Upper lobe of left lung (tissue), 6 donors: Measurements from ENCODE around the gene HEPN1. TPM values are rescaled to one million over a fixed set of nuclear protein-coding genes. Genes with fewer than 3 reads are reported as not detected.

Source experiments
- ATAC-seq, 2 donors: fragments of 200-7000 bp; cut with Tn5 transposase; one replicate each; pipeline ENCODE4 v1.9.1; 2022; ENCODE audit warnings: mild to moderate bottlenecking in 2 of 2, moderate library complexity in 2 of 2; ENCODE audit not compliant: low FRiP score in 2 of 2
- DNase-seq, 2 donors: peaks; one replicate each; pipeline ENCODE4 v3.0.0-alpha.2; 2019 to 2020
- H3K27ac ChIP-seq, 4 donors: fragments of 200-600 bp; sonication (generic); one replicate each; pipeline ENCODE4 v1.5.1; 2016 to 2019
- H3K27me3 ChIP-seq, 4 donors: fragments of 200-600 bp; sonication (generic); one replicate each; pipeline ENCODE4 v1.5.1; 2017 to 2019
- H3K36me3 ChIP-seq, 4 donors: fragments of 200-600 bp; sonication (generic); one replicate each; pipeline ENCODE4 v1.5.1; 2016 to 2019
- H3K4me1 ChIP-seq, 4 donors: fragments of 200-600 bp; sonication (generic); one replicate each; pipeline ENCODE4 v1.5.1; 2018 to 2019
- H3K4me3 ChIP-seq, 4 donors: fragments of 200-600 bp; sonication (generic); one replicate each; pipeline ENCODE4 v1.5.1; 2017 to 2019; ENCODE audit warnings: mild to moderate bottlenecking in 2 of 4, moderate library complexity in 1 of 4
- H3K9me3 ChIP-seq, 4 donors: fragments of 200-600 bp; sonication (generic); one replicate each; pipeline ENCODE4 v1.5.1; 2018 to 2019
- EP300 ChIP-seq, 4 donors: sonication (generic); formaldehyde crosslinking; IDR thresholded peaks; one replicate each; pipeline ENCODE4 v1.5.1; 2017; ENCODE audit warnings: antibody characterized with exemption in 4 of 4, control low read depth in 2 of 4
- POLR2A ChIP-seq, 4 donors: fragments of 450-650 bp; IDR thresholded peaks; one replicate each; pipeline ENCODE4 v1.5.1; 2016 to 2017; ENCODE audit warnings: antibody characterized with exemption in 4 of 4, mild to moderate bottlenecking in 2 of 4
- POLR2AphosphoS5 ChIP-seq, 2 donors: sonication (generic); formaldehyde crosslinking; IDR thresholded peaks; one replicate each; pipeline ENCODE4 v1.5.1; 2017; ENCODE audit warnings: antibody characterized with exemption in 2 of 2
- WGBS, 2 donors: methylation state at CpG; one replicate each; pipeline ENCODE4 v1.1.5; 2017 to 2018; 5-methylcytosine and 5-hydroxymethylcytosine counted together
- total RNA-seq, 6 donors: library from RNA; depleted of rRNA in 4 of 6; stranded (reverse); fragments of >200 nt in 4 of 6; gene quantifications; one replicate each; pipeline versions ENCODE4 v1.1.0 to v1.2.1, GENCODE V29; 2016 to 2021
- TF ChIP-seq, protein P1 (sequence below), 6 experiments: fragments of 450-650 bp in 4 of 6; fragments of 200-600 bp in 2 of 6; sonication (generic) in 2 of 6; IDR thresholded peaks; one replicate each; pipeline ENCODE4 v1.5.1; 2016 to 2019; ENCODE audit warnings: antibody characterized with exemption in 6 of 6
- donor health status: DM: no; HTN: no; CAD: no; lungs with moderate emphysema.
- donor health status: DM: no; HTN: yes; CAD: no; lungs with severe emphysema.

HEPN1 gene
- total RNA-seq, 6 donors from 2014 or later, result not detected

GRCh38 chr11:124920356-124920755 lies 1.3 kb downstream of the HEPN1 start:
- no peaks in the 10 kb centered on the region for H3K36me3 ChIP-seq
- no peak for ATAC-seq
- H3K27me3 ChIP-seq, result no peaks in the 10 kb centered on the region
- peak overlapping the region; percentile 76 to 87 (median 80) for H3K27ac ChIP-seq
- no peak for DNase-seq
- peaks cover 0 to 16% (median 10%) of the 10 kb centered on the region in 4 donors for H3K4me1 ChIP-seq
- TF ChIP-seq POLR2A (IDR thresholded peaks at IDR 0.05), result no peak
- TF ChIP-seq POLR2AphosphoS5 (IDR thresholded peaks at IDR 0.05), result no peak
- TF ChIP-seq, protein P1, sequence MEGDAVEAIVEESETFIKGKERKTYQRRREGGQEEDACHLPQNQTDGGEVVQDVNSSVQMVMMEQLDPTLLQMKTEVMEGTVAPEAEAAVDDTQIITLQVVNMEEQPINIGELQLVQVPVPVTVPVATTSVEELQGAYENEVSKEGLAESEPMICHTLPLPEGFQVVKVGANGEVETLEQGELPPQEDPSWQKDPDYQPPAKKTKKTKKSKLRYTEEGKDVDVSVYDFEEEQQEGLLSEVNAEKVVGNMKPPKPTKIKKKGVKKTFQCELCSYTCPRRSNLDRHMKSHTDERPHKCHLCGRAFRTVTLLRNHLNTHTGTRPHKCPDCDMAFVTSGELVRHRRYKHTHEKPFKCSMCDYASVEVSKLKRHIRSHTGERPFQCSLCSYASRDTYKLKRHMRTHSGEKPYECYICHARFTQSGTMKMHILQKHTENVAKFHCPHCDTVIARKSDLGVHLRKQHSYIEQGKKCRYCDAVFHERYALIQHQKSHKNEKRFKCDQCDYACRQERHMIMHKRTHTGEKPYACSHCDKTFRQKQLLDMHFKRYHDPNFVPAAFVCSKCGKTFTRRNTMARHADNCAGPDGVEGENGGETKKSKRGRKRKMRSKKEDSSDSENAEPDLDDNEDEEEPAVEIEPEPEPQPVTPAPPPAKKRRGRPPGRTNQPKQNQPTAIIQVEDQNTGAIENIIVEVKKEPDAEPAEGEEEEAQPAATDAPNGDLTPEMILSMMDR (IDR thresholded peaks at IDR 0.05), result no peak
- no peak for TF ChIP-seq EP300 (IDR thresholded peaks at IDR 0.05)
- no peaks in the 10 kb centered on the region for H3K9me3 ChIP-seq
- peak overlapping the region in 2 of 4 donors; percentile 51 to 55 for H3K4me3 ChIP-seq
- 93 to 95% methylated on average over 5 of the region's 5 CpGs for WGBS, 2 donors

GRCh38 chr11:124920870-124921609 lies 2.0 kb downstream of the HEPN1 start:
- Histone ChIP-seq H3K27me3 (no peaks in the 10 kb centered on the region), H3K27ac (peak overlapping the region; percentile 76 to 87 (median 80)), H3K4me1 (peaks cover 0 to 16% (median 10%) of the 10 kb centered on the region in 4 donors), H3K4me3 (peak overlapping the region in 3 of 4 donors; percentile 41 to 55 (median 51)), H3K36me3 (no peaks in the 10 kb centered on the region), H3K9me3 (no peaks in the 10 kb centered on the region)
- no peak for TF ChIP-seq EP300 (IDR thresholded peaks at IDR 0.05)
- TF ChIP-seq, protein P1 (IDR thresholded peaks at IDR 0.05), result peak in 3 of 6 experiments; percentile 15 to 18 (median 16)
- TF ChIP-seq POLR2A (IDR thresholded peaks at IDR 0.05), result peak in 2 of 4 donors; percentile 17 to 27
- peak; percentile 11 to 47 for TF ChIP-seq POLR2AphosphoS5 (IDR thresholded peaks at IDR 0.05)
- ATAC-seq (peak; percentile 5 to 74), DNase-seq (peak; percentile 58 to 93)
- WGBS, 2 donors, result 18 to 20% methylated on average over 13 to 14 of the region's 82 CpGs

DNA sequence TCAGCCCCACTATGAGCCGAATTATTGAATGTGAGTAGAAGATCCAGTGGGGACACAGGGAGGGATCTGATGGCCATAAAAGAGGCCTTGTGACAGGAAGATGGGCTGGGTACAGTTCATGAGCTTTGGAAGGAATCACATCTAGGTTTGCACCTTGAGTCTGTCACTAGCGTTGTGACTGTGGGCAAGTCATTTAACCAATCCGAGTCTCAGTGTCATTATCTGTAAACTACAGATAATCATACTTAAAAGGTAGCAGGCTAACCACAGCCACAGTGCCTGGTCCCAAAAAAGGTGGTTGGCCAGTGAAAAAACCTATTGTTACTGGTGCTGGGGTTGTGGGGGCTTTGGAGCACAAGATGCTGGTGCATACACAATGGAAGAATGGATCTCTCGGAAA lies 3.8 kb downstream of the HEPN1 start:
- H3K27ac ChIP-seq, result no peak overlapping the region
- no peak for TF ChIP-seq POLR2AphosphoS5 (IDR thresholded peaks at IDR 0.05)
- TF ChIP-seq, protein P1 (IDR thresholded peaks at IDR 0.05), result no peak
- no peak for TF ChIP-seq POLR2A (IDR thresholded peaks at IDR 0.05)
- TF ChIP-seq EP300 (IDR thresholded peaks at IDR 0.05), result no peak
- H3K36me3 ChIP-seq, result no peaks in the 10 kb centered on the region
- no peaks in the 10 kb centered on the region for H3K9me3 ChIP-seq
- no peak overlapping the region for H3K4me3 ChIP-seq
- ATAC-seq (no peak), DNase-seq (no peak)
- H3K27me3 ChIP-seq, result no peaks in the 10 kb centered on the region
- WGBS, 2 donors, result 89 to 95% methylated on average over 4 of the region's 4 CpGs
- peaks cover 0 to 16% (median 5%) of the 10 kb centered on the region in 4 donors for H3K4me1 ChIP-seq

DNA sequence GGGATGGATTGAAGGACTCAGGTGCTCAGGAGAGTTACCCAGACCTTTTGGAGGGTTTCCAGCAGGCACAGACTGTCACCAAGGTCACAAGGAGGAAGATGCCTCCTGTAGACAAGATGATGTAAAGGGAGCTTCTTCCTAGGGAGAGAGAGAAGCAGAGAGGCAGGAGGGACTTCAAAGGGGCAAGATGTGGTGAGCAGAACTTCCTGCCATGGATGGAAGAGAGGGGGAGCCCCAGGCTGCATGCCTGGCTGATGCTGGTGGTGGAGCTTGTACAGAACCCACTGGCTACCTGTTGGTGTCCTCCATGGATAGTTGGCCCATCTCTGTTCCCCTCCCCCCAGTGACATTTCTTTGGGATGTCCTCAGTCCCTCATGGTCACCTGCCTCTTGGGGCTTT lies 4.2 kb downstream of the HEPN1 start:
- DNase-seq (no peak), ATAC-seq (no peak)
- no peaks in the 10 kb centered on the region for H3K36me3 ChIP-seq
- H3K4me1 ChIP-seq, result peaks cover 0 to 16% (median 5%) of the 10 kb centered on the region in 4 donors
- TF ChIP-seq POLR2A (IDR thresholded peaks at IDR 0.05), result no peak
- TF ChIP-seq EP300 (IDR thresholded peaks at IDR 0.05), result no peak
- TF ChIP-seq, protein P1 (IDR thresholded peaks at IDR 0.05), result no peak
- no peaks in the 10 kb centered on the region for H3K9me3 ChIP-seq
- H3K27me3 ChIP-seq, result no peaks in the 10 kb centered on the region
- no peak overlapping the region for H3K27ac ChIP-seq
- no peak overlapping the region for H3K4me3 ChIP-seq
